ENCODE data around the gene DNAH3.
"Not testable (repeated sequence)": the region's sequence is repeated elsewhere in the genome, so short reads cannot be mapped to it uniquely, and the experiment has no call there.

DNA sequence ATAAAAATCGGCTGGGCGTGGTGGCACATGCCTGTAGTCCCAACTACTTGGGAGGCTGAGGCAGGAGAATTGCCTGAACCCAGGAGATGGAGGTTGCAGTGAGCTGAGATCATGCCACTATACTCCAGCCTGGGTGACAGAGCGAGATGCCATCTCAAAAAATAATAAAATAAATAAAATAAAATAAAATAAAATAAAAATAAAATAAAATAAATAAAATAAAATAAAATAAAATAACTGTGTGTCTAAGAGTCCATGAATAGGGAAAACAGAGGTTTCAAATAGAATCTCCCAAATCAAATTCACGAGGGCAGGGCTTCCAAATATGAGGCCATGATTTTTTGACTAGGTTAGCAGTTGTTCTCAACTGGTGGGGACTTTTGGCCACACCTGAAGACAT is 35.1 kb downstream of the DNAH3 start:
- TF ChIP-seq, protein P1, sequence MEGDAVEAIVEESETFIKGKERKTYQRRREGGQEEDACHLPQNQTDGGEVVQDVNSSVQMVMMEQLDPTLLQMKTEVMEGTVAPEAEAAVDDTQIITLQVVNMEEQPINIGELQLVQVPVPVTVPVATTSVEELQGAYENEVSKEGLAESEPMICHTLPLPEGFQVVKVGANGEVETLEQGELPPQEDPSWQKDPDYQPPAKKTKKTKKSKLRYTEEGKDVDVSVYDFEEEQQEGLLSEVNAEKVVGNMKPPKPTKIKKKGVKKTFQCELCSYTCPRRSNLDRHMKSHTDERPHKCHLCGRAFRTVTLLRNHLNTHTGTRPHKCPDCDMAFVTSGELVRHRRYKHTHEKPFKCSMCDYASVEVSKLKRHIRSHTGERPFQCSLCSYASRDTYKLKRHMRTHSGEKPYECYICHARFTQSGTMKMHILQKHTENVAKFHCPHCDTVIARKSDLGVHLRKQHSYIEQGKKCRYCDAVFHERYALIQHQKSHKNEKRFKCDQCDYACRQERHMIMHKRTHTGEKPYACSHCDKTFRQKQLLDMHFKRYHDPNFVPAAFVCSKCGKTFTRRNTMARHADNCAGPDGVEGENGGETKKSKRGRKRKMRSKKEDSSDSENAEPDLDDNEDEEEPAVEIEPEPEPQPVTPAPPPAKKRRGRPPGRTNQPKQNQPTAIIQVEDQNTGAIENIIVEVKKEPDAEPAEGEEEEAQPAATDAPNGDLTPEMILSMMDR (IDR thresholded peaks at IDR 0.05; ENCODE audit: low read depth, low read length), result not testable (repeated sequence)
- not testable (repeated sequence) for TF ChIP-seq MYC (IDR thresholded peaks at IDR 0.05; ENCODE audit: low read depth, low read length); POLR2A (IDR thresholded peaks at IDR 0.05; ENCODE audit: extremely low read depth, insufficient read length)
- TF ChIP-seq, protein P2, sequence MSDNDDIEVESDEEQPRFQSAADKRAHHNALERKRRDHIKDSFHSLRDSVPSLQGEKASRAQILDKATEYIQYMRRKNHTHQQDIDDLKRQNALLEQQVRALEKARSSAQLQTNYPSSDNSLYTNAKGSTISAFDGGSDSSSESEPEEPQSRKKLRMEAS (IDR thresholded peaks at IDR 0.05; ENCODE audit: low read depth, low read length), result not testable (repeated sequence)

Data from NB4 (cell line).